NCI-H2029 treated with DMSO at 0.1 percent for 48 hours (cell line): ENCODE measurements around the gene EIF3F.
"Not testable (repeated sequence)": the region's sequence is repeated elsewhere in the genome, so short reads cannot be mapped to it uniquely, and the experiment has no call there.

Experiments
- DNase-seq: peaks from one replicate; lab custom pipeline; 2025; lab: John Stamatoyannopoulos, UW

Gene EIF3F

DNA sequence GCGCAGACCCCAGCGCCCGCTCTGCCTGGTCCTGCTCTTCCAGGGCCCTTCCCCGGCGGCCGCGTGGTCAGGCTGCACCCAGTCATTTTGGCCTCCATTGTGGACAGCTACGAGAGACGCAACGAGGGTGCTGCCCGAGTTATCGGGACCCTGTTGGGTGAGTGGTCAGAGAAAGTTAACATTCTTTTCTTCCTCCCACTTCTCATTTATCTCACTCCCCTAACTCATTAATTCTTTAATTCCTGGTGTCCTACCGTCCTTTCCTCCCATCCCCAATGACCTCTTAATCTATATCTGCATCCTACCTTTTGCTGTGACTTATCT lies 385 bp downstream of the EIF3F start:
- not testable (repeated sequence) for DNase-seq

- DNase-seq: no peak
Observed at GRCh38 chr11:7994581-7995278, 7.6 kb downstream of the EIF3F start.

- no peak for DNase-seq
Observed at GRCh38 chr11:7999795-8000194, 12.7 kb downstream of the EIF3F start.

DNA sequence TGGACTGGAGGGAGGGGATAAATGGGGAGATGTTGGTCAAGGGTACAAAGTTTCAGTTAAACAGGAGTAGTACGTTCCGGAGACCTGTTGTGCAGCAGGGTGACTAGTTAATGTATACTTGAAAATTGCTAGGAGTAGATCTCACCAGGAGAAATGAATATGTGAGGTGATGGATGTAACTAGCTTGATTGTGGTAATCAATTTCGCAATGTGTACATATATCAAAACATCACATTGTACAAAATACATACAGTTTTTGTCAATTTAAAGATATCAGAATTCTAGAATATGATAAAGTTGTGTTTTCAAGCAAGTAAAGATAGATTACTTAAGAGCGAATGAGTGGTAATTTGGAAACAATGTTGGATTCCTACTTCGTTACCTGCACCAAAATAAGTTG lies 13.3 kb downstream of the EIF3F start:
- no peak for DNase-seq

- no peak for DNase-seq
Observed at GRCh38 chr11:8002676-8003075, 15.5 kb downstream of the EIF3F start.

GRCh38 chr11:8003187-8003586 lies 16.1 kb downstream of the EIF3F start:
- DNase-seq: no peak

- no peak for DNase-seq
Observed at GRCh38 chr11:8004008-8004407, 16.9 kb downstream of the EIF3F start.

- no peak for DNase-seq
Observed at GRCh38 chr11:8005556-8005955, 18.4 kb downstream of the EIF3F start.

DNA sequence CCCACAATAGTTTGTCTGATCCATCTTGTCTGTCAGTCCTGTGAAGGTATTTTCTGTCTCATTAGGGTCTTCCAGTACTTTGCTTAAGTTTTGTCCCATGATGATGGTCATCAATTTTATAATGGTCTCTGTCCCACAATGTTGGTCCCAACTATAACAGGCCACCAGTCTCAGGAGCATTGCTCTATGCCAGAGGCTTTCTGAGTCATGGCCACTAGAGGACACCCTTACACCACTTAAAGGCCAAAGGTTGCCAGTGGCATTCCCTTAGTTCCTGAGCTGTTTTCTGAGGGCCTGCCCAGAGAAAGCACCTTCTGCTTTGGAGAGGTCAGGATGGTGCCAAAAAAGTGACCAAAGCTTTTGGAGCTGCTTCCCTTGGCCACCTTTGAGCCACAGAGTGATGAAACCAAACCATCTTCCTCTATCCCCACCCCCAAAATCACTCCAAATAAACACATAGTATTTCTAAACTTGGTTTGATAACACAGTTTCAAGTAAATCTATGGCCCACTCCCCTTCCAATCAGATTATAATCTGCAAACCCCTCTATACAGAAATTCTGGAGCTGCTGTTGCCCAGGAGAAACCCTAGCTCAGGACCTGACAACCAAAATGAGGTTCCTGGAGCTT lies 19.3 kb downstream of the EIF3F start:
- peak; percentile 23 for DNase-seq

GRCh38 chr11:8008212-8008611 lies 21.1 kb downstream of the EIF3F start:
- no peak for DNase-seq

GRCh38 chr11:8009856-8010255 lies 22.7 kb downstream of the EIF3F start:
- no peak for DNase-seq

DNA sequence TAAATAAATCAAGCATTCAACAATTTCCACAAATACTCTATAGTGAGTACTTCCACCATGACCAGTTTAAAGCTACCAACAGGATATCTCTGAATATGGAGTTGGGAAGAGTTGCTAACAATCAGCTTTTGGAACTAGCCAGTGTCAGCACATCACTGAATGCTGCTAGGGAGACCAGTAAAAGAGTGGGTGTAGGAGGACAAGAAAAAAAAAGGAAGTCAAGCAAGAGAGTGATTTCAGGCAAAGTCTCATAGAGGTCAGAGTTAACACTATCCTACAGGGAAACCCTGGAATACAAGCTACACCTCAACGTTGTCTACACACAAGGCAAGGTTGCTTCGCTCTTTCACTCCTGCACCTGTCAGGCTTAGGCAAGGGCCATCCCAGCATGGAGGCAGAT lies 24.2 kb downstream of the EIF3F start:
- no peak for DNase-seq

DNA sequence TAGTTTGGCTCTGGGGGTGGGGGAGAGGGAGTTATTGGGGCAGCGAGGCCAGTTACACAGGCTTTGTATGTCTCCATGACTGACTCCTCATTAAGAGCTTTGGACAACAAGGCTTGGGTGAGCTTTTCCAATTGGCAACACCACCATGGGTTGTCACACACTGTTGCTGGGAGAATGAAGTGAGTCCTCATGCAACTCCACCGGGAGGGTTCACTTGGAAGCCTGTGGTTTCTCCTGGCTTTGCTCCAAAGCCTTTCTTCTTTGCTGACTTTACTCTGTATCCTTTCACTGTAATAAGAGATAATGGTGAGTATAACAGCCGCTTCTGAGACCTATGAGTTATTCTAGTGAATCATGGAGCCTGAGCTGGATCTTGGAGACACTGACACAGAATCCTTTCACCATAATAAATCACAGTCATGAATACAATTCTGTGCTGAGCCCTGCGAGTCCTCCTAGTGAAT lies 24.9 kb downstream of the EIF3F start:
- no peak for DNase-seq

DNA sequence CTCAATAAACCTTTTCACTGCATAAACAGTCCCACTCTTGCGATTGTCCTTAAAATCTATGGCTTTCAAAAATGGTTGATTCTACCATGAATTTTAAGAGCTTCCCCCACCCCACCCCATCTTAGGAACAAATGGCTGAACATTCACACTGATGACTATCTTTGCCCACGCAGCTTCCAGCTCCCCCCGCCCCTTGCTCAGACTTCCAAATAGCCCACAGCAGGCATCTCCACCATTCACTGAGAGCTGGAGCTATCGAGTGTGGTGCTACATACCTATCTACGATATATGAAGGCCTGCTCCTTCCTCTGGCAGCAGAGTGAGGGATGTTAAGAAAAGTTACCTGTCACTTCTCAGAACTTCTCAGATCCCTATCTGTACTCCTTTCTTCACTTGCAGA lies 26.7 kb downstream of the EIF3F start:
- DNase-seq: no peak

DNA sequence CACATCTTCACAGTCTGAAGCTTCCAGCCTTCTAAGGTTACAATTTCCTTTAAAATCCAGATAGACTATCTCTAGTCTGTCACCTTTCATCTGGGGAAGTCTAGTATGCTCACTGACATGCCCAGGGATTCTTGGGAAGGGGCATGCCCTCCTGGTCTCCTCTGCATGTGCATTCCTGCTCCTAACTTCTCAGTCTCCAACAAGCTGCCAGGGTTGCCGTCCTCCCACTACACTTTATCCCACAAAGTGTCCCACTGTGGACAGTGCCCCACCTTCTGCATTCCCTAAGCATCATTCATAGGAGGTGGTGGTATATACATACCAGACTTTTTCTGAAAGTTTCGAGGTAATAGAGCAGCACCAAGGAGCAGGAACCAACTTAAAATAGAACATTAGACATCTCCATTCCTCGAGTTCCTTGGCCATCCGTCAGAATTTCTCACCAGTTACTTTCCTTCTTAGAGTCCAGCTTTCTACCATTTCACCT lies 28.7 kb downstream of the EIF3F start:
- no peak for DNase-seq

- DNase-seq: no peak
Observed at GRCh38 chr11:8016440-8016839, 29.3 kb downstream of the EIF3F start.

- no peak for DNase-seq
Observed at GRCh38 chr11:8017071-8017470, 29.9 kb downstream of the EIF3F start.

DNA sequence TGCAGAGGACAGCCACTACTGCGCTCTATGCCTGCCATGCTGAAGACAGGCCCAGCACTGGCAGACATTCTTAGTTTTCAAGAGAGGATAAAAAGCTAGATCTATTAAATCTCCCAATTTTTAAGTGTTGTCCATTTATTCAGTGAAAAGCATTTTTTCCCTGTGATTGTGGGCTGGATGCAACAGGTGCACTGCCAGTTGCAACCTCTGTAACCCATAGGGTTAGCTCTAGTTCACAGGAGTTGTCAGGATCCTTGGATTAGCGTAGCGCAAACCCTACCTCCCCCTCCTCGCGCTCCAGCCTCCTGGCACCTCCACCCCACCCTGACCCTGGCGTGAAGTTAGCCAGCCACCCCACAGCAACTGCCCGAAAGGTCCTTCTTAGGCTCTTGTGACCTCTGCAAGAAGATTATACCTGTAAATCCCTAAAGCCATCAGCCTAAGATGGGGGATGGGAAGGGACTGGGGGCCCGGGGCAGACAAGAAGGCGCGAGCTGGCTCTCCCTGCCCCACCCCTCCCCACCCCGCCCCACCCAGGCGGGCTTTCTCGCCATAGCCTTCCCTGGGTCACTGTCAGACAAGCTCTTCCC lies 30.9 kb downstream of the EIF3F start:
- no peak for DNase-seq

- peak; percentile 13 for DNase-seq
Observed at GRCh38 chr11:8018484-8019313, 31.6 kb downstream of the EIF3F start.

DNA sequence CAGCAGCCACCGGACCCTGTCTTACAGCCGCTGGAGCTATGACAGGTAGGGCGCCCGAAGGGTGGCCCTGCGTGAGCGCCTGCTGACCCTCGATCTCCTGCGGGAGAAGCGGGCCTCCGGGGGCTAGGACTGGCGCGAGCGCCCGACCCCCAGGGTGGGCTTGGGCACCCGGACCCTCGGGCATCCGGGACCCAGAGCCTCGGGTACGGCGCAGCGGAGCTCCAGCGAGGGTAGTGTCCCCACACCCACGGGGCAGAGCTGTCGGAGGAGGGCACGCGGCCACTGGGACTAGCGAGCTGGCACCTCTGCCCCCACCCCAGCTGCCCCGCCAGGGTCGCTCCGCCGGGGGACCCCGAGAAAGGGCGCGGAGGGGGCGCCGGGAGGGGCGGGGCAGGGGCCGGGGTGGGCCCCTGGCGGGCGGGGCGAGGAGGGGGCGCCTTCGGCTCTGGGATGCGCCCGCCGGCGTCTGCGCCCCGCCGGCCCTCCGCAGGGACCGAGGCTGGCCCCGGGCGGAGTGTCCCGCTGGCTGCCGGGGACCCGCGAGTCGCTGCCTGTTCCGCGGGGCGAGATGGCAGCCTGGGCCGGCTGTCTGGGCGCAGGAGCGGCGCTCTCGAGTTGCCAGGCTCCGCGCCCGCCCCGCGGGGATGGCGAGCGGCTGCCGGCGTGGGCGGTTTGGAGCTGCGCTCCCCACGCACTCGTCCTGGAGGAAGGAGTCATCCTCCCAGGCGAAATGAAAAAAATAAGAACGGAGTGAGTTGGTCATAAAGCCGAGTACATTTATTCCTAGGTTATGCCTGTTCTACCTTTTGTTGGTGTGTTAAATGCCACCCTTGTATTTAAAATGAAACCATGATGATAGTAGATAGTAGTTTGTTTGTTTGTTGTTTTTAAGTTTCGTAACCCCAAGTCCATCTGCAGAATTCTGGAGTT lies 32.4 kb downstream of the EIF3F start:
- no peak for DNase-seq

DNA sequence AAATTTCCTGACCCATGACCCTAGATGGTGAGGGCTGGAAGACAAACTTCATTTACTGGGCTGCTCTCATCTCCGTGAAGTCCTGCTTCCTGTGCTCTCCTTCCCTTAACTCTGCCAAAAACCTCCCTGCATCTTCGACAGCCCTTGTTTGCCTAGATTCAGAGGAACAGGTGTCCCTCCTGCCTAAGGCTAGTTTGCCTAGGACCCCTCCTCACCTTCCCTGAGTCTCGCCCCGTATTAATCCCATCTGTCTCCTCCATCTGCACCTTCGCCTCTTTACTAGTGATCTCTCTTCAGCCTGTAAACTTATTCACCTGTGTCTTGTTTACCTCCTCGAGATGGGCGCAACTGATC lies 33.1 kb downstream of the EIF3F start:
- no peak for DNase-seq

DNA sequence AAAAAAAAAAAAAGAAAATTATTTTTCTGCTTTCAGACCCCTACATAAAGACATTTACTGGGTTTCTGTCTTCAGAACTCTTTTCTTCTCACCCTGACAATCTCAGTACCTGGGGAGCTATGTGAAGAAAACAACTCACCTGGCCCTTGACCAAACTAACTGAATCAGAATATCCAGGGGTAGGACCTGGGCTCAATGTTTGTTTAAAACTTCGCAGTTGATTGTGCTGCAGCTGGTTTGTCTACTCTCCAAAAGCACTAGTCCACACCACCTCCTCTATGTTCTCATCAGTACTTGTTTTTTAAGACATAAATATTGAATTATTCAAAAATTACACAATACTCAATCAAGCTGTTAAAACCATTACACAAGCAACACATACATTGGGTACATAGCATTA lies 34.8 kb downstream of the EIF3F start:
- no peak for DNase-seq
